Retina (tissue), 1 donor: ENCODE data around the gene PRF1.
"Not testable (repeated sequence)": the region's sequence is repeated elsewhere in the genome, so short reads cannot be mapped to it uniquely, and the experiment has no call there.

ENCODE experiments used
- DNase-seq: peaks from one replicate; pipeline ENCODE4 v3.0.0-alpha.2; 2016

PRF1 gene

GRCh38 chr10:70616761-70617160, 14.2 kb upstream of the PRF1 start:
- no peak for DNase-seq

GRCh38 chr10:70615784-70616522, 13.4 kb upstream of the PRF1 start:
- no peak for DNase-seq

GRCh38 chr10:70615211-70615610, 12.7 kb upstream of the PRF1 start:
- DNase-seq, result no peak

- DNase-seq, result not testable (repeated sequence)
Measured at GRCh38 chr10:70614364-70614763, 11.8 kb upstream of the PRF1 start.

- no peak for DNase-seq
Measured at GRCh38 chr10:70613941-70614340, 11.4 kb upstream of the PRF1 start.

- DNase-seq, result no peak
Measured at GRCh38 chr10:70607936-70608335, 5.4 kb upstream of the PRF1 start.

- no peak for DNase-seq
Measured at GRCh38 chr10:70605161-70605560, 2.6 kb upstream of the PRF1 start.

- DNase-seq, result no peak
Measured at GRCh38 chr10:70604106-70604505, 1.6 kb upstream of the PRF1 start.

GRCh38 chr10:70603449-70603801, 884 bp upstream of the PRF1 start:
- no peak for DNase-seq

- DNase-seq, result no peak
Measured at GRCh38 chr10:70601746-70602145, 795 bp downstream of the PRF1 start.

- no peak for DNase-seq
Measured at GRCh38 chr10:70600512-70601395, 1.8 kb downstream of the PRF1 start.

GRCh38 chr10:70599791-70600190, 2.8 kb downstream of the PRF1 start:
- no peak for DNase-seq

- DNase-seq, result no peak
Measured at GRCh38 chr10:70599319-70599718, 3.2 kb downstream of the PRF1 start.

GRCh38 chr10:70598857-70599295, 3.7 kb downstream of the PRF1 start:
- DNase-seq, result no peak

- DNase-seq, result no peak
Measured at GRCh38 chr10:70597856-70598815, 4.4 kb downstream of the PRF1 start.

- no peak for DNase-seq
Measured at GRCh38 chr10:70596860-70597809, 5.4 kb downstream of the PRF1 start.

- no peak for DNase-seq
Measured at GRCh38 chr10:70596110-70596798, 6.3 kb downstream of the PRF1 start.

- no peak for DNase-seq
Measured at GRCh38 chr10:70595566-70596016, 7.0 kb downstream of the PRF1 start.

GRCh38 chr10:70594161-70594560, 8.4 kb downstream of the PRF1 start:
- no peak for DNase-seq

- no peak for DNase-seq
Measured at GRCh38 chr10:70593513-70593890, 9.0 kb downstream of the PRF1 start.
